DOHH2 (cell line): ENCODE measurements around the gene USP20.

Experiments used
- H3F3A ChIP-seq: fragments of 200-600 bp; sonication (generic), shearing (Covaris generic); 2 replicates; pipeline ENCODE4 v1.6.0; 2016; ENCODE audit warnings: antibody characterized with exemption, mild to moderate bottlenecking; ENCODE audit not compliant: control insufficient read depth, insufficient read depth
- H3K27ac ChIP-seq: fragments of 200-600 bp; sonication (generic); 2 replicates; pipeline ENCODE4 v1.5.1; 2014; ENCODE audit warnings: low read depth, mild to moderate bottlenecking, low read length, moderate library complexity
- H3K27me3 ChIP-seq: fragments of 200-600 bp; sonication (generic); 2 replicates; pipeline ENCODE4 v1.6.1; 2014; ENCODE audit warnings: mild to moderate bottlenecking, low read length, mixed read lengths; ENCODE audit not compliant: control insufficient read depth
- H3K36me3 ChIP-seq: fragments of 200-600 bp; sonication (generic); 2 replicates; pipeline ENCODE4 v1.6.1; 2014; ENCODE audit warnings: mild to moderate bottlenecking, low read length, moderate library complexity, mixed read lengths; ENCODE audit not compliant: control insufficient read depth
- H3K4me1 ChIP-seq: fragments of 200-600 bp; sonication (generic); 2 replicates; pipeline ENCODE4 v1.6.1; 2014; ENCODE audit warnings: mild to moderate bottlenecking, low read length, mixed read lengths; ENCODE audit not compliant: control insufficient read depth
- H3K4me2 ChIP-seq: fragments of 200-600 bp; sonication (generic); 2 replicates; pipeline ENCODE4 v1.6.0; 2014; ENCODE audit warnings: mild to moderate bottlenecking, low read length, moderate library complexity
- H3K4me3 ChIP-seq: fragments of 200-600 bp; sonication (generic); 2 replicates; pipeline ENCODE4 v1.5.1; 2014; ENCODE audit warnings: mild to moderate bottlenecking, low read length, mixed read lengths
- H3K79me2 ChIP-seq: fragments of 200-600 bp; sonication (generic); 2 replicates; pipeline ENCODE4 v1.6.1; 2014; ENCODE audit warnings: mild to moderate bottlenecking, low read length, mixed read lengths; ENCODE audit not compliant: control insufficient read depth
- H3K9me2 ChIP-seq: fragments of 200-600 bp; sonication (generic); replicated peaks from 2 replicates; pipeline ENCODE4 v1.6.1; 2014; ENCODE audit warnings: mild to moderate bottlenecking, low read length, mixed read lengths; ENCODE audit not compliant: control insufficient read depth
- H3K9me3 ChIP-seq: fragments of 200-600 bp; sonication (generic); 2 replicates; pipeline ENCODE4 v1.6.1; 2014; ENCODE audit warnings: antibody characterized with exemption, low read length, mixed read lengths; ENCODE audit not compliant: control insufficient read depth, insufficient read depth
- H4K20me1 ChIP-seq: fragments of 200-600 bp; sonication (generic); 2 replicates; pipeline ENCODE4 v1.6.0; 2014; ENCODE audit warnings: low read depth, mild to moderate bottlenecking, antibody characterized with exemption, low read length, moderate library complexity; ENCODE audit not compliant: control insufficient read depth, insufficient read depth
- CTCF ChIP-seq: fragments of 200-600 bp; sonication (generic); IDR thresholded peaks from one replicate; pipeline ENCODE4 v1.5.1; 2014; ENCODE audit warnings: antibody characterized with exemption, mild to moderate bottlenecking, low read depth, low read length; ENCODE audit not compliant: poor library complexity, severe bottlenecking
- EZH2phosphoT487 ChIP-seq: fragments of 200-600 bp; sonication (generic); IDR thresholded peaks from 2 replicates; pipeline ENCODE4 v1.6.1; 2017; ENCODE audit warnings: borderline replicate concordance, mild to moderate bottlenecking, antibody characterized with exemption, low read length, moderate library complexity, mixed read lengths

USP20 gene

DNA sequence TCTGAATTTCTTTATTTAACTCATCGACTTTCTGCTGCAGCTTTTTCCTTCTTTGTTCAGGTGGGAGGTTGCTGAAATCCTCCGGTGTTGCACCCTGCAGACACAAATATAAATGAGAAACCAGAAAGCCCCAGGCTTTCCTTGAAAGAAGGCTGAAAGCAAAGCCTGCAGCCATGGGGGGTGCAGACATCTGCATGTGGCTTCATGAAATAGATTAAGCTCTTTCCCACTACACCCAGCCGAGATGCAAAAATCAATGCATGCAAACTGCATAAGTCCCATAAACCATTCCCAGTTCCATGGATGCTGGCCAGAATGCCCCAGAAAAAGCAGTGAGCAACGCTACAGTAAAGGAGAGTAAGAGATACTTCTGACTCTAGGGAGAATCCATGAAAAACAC is 73.6 kb downstream of the USP20 start:
- Histone ChIP-seq H3K9me2 (no peaks in the 10 kb centered on the region), H3K27me3 (no peaks in the 10 kb centered on the region), H3K36me3 (peaks cover 48% of the 10 kb centered on the region), H3K27ac (no peak overlapping the region), H3K4me1 (no peaks in the 10 kb centered on the region), H3K9me3 (no peaks in the 10 kb centered on the region), H4K20me1 (no peaks in the 10 kb centered on the region), H3K4me3 (no peak overlapping the region), H3F3A (no peaks in the 10 kb centered on the region), H3K4me2 (no peak overlapping the region), H3K79me2 (no peaks in the 10 kb centered on the region)
- TF ChIP-seq EZH2phosphoT487 (no peak), CTCF (no peak)

- TF ChIP-seq EZH2phosphoT487 (no peak), CTCF (no peak)
- H3K79me2 ChIP-seq: no peaks in the 10 kb centered on the region
- H4K20me1 ChIP-seq: no peaks in the 10 kb centered on the region
- H3K9me2 ChIP-seq: no peaks in the 10 kb centered on the region
- H3F3A ChIP-seq: no peaks in the 10 kb centered on the region
- no peak overlapping the region for H3K4me2 ChIP-seq
- H3K27me3 ChIP-seq: no peaks in the 10 kb centered on the region
- no peaks in the 10 kb centered on the region for H3K4me1 ChIP-seq
- peaks cover 45% of the 10 kb centered on the region for H3K36me3 ChIP-seq
- H3K27ac ChIP-seq: no peak overlapping the region
- no peaks in the 10 kb centered on the region for H3K9me3 ChIP-seq
- no peak overlapping the region for H3K4me3 ChIP-seq
These were observed 74.6 kb downstream of the USP20 start for GRCh38 chr9:129909851-129910250.

DNA sequence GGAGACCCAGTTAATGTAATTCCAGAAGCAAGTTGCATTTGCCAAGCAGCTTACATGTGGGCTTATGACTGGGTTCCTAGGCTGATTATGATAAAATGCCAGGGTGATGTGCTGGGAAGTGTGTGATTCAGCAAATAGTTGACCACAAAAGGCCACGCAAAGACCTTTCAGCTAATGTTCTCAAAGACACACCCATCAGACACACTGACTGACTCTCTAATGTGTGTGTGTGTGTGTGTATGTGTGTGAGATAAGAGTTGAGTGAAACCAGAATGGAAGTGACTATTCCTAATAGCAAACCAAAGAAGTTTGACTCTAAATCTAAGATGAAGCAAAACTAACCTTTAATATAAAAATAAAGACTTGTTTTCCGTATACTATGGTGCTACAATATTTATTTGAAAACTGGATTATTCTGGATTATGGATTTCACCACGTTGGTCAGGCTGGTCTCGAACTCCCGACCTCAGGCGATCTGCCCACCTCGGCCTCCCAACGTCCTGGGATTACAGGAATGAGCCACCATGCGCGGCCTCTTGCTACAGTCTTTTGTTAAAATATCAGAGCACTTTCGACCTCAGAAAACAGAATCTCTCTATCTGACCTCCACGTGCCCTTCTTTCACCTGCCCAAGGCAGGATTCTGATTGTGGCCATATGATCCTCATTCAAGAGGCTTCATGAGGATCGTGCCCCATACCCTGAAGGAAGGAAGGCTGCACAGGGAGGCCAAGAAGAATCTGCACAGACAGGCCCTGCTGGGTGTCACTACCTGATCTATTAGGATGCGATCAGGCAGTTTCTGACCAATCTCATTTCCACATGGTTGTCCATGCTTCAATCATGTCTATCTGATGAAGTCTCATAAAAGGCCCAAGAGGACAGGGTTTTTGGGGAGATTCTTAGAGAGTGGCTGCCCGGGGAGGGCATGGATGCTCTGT is 75.6 kb downstream of the USP20 start:
- H4K20me1 ChIP-seq: no peaks in the 10 kb centered on the region
- no peak overlapping the region for H3K4me2 ChIP-seq
- no peaks in the 10 kb centered on the region for H3F3A ChIP-seq
- peaks cover 48% of the 10 kb centered on the region for H3K36me3 ChIP-seq
- no peaks in the 10 kb centered on the region for H3K27me3 ChIP-seq
- TF ChIP-seq CTCF: no peak
- no peak for TF ChIP-seq EZH2phosphoT487
- no peaks in the 10 kb centered on the region for H3K9me3 ChIP-seq
- H3K4me3 ChIP-seq: no peak overlapping the region
- no peaks in the 10 kb centered on the region for H3K9me2 ChIP-seq
- no peak overlapping the region for H3K27ac ChIP-seq
- no peaks in the 10 kb centered on the region for H3K4me1 ChIP-seq
- no peaks in the 10 kb centered on the region for H3K79me2 ChIP-seq
